ENCODE measurements around the gene BLNK. TPM values are rescaled to one million over a fixed set of nuclear protein-coding genes. Genes with fewer than 3 reads are reported as not detected.

Gene BLNK
- total RNA-seq, 1 donor from 2014 or later, result not detected

DNA sequence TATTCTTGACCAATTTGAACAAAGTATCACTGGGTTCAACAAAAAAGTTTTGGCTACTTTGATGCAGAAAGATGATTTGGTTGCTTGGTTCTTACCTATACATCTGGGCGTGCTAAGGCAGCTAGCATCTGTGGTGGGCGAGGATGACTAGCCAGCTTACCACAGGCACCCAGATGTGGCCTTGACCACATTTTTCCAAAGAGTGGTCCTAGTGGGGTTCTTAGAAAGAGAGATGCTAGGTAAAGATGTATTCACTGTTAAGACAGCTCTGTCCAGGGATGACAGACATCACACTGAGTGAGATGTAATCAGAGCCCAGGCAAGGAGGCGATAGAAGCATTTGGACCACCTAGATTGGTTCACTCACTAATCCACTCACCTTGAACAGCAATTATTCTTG, 33.6 kb upstream of the BLNK start:
- Mint-ChIP-seq H3K27me3 (ENCODE audit: unreplicated experiment) (peaks cover 31% of the 10 kb centered on the region), H3K27ac (ENCODE audit: unreplicated experiment) (no peak overlapping the region), H3K4me1 (ENCODE audit: unreplicated experiment) (peaks cover 3% of the 10 kb centered on the region), H3K4me3 (ENCODE audit: unreplicated experiment) (no peak overlapping the region), H3K36me3 (ENCODE audit: unreplicated experiment) (no peaks in the 10 kb centered on the region), H3K9me3 (ENCODE audit: unreplicated experiment) (no peaks in the 10 kb centered on the region)
- TF ChIP-seq, protein P1, sequence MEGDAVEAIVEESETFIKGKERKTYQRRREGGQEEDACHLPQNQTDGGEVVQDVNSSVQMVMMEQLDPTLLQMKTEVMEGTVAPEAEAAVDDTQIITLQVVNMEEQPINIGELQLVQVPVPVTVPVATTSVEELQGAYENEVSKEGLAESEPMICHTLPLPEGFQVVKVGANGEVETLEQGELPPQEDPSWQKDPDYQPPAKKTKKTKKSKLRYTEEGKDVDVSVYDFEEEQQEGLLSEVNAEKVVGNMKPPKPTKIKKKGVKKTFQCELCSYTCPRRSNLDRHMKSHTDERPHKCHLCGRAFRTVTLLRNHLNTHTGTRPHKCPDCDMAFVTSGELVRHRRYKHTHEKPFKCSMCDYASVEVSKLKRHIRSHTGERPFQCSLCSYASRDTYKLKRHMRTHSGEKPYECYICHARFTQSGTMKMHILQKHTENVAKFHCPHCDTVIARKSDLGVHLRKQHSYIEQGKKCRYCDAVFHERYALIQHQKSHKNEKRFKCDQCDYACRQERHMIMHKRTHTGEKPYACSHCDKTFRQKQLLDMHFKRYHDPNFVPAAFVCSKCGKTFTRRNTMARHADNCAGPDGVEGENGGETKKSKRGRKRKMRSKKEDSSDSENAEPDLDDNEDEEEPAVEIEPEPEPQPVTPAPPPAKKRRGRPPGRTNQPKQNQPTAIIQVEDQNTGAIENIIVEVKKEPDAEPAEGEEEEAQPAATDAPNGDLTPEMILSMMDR (IDR thresholded peaks at IDR 0.05), result no peak
- DNase-seq (ENCODE audit: extremely low spot score, unreplicated experiment), result no peak

DNA sequence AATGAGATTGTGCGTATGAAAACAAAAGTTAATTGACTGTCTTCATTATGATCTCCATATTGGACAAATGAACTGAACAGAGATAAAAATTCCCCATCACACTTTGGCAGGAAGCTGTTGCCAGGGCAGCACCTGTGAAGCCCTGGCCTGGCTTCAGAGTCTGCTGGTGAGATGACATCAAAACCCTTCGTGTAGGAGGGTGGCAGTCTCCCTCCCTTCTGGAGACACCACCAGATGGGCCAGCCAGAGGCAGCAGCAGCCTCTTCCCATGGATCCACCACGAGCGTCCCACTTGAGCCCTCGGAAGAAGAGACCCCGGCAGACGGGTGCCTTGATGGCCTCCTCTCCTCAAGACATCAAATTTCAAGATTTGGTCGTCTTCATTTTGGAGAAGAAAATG, 32.9 kb upstream of the BLNK start, which contains the start of gene DNTT:
DNTT (plus strand) TSS at position 205 of the 400 bp plus-strand sequence; CDS start at position 269, 64 bp downstream.
- no peak within 1 kb of the TSS for H3K27ac Mint-ChIP-seq (ENCODE audit: unreplicated experiment)
- no peak within 1 kb of the TSS for H3K4me3 Mint-ChIP-seq (ENCODE audit: unreplicated experiment)
- H3K9me3 Mint-ChIP-seq (ENCODE audit: unreplicated experiment), result no peaks in the 10 kb centered on the region
- H3K4me1 Mint-ChIP-seq (ENCODE audit: unreplicated experiment), result no peaks in the 10 kb centered on the region
- DNase-seq (ENCODE audit: extremely low spot score, unreplicated experiment), result no peak
- no peaks in the 10 kb centered on the region for H3K36me3 Mint-ChIP-seq (ENCODE audit: unreplicated experiment)
- TF ChIP-seq, protein P1 (IDR thresholded peaks at IDR 0.05), result no peak
- peaks cover 38% of the 10 kb centered on the region for H3K27me3 Mint-ChIP-seq (ENCODE audit: unreplicated experiment)

DNA sequence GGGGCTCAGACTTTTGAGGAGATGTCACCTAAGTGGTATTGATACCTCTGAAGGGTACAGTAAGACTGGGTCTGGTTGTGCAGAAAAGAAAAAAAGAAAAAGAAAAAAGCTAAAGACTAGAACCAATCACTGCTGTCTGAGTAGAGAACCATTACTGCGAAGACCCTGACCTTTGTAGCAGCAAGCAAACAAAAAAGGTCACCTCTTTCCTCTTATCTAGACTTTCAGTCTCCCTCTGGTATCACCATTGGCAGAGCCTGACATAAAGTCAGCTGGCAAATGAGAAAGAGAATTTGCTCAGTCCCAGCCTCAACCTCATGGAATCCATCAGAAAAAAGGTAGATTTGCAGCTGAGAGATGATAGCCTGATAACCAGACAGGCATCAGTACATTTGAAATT, 30.2 kb upstream of the BLNK start:
- Mint-ChIP-seq H3K27ac (ENCODE audit: unreplicated experiment) (no peak overlapping the region), H3K9me3 (ENCODE audit: unreplicated experiment) (no peaks in the 10 kb centered on the region), H3K27me3 (ENCODE audit: unreplicated experiment) (peaks cover 55% of the 10 kb centered on the region), H3K4me3 (ENCODE audit: unreplicated experiment) (no peak overlapping the region), H3K36me3 (ENCODE audit: unreplicated experiment) (no peaks in the 10 kb centered on the region), H3K4me1 (ENCODE audit: unreplicated experiment) (no peaks in the 10 kb centered on the region)
- DNase-seq (ENCODE audit: extremely low spot score, unreplicated experiment), result no peak
- TF ChIP-seq, protein P1 (IDR thresholded peaks at IDR 0.05), result no peak

DNA sequence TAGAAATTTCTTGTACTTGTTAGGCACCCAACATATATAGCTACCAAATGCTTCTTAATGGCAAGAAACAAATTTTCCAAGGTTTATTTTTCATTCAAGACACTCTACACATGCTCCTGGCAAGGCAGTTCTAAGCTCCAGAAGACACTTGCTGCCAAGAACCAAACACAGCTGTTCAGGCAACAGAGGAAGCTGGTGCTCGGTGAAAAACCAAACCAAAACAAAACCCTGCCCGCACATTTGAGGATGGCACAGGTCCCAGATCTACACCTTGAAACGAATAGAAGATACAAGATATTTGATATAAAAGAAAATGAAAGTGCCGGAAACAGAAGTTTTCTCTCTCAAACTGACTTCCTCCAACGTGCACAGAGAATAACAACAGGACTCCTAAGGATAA, 28.0 kb upstream of the BLNK start:
- no peak overlapping the region for H3K27ac Mint-ChIP-seq (ENCODE audit: unreplicated experiment)
- no peaks in the 10 kb centered on the region for H3K4me1 Mint-ChIP-seq (ENCODE audit: unreplicated experiment)
- no peak overlapping the region for H3K4me3 Mint-ChIP-seq (ENCODE audit: unreplicated experiment)
- H3K36me3 Mint-ChIP-seq (ENCODE audit: unreplicated experiment), result no peaks in the 10 kb centered on the region
- peaks cover 58% of the 10 kb centered on the region for H3K27me3 Mint-ChIP-seq (ENCODE audit: unreplicated experiment)
- DNase-seq (ENCODE audit: extremely low spot score, unreplicated experiment), result no peak
- TF ChIP-seq, protein P1 (IDR thresholded peaks at IDR 0.05), result no peak
- H3K9me3 Mint-ChIP-seq (ENCODE audit: unreplicated experiment), result no peaks in the 10 kb centered on the region

DNA sequence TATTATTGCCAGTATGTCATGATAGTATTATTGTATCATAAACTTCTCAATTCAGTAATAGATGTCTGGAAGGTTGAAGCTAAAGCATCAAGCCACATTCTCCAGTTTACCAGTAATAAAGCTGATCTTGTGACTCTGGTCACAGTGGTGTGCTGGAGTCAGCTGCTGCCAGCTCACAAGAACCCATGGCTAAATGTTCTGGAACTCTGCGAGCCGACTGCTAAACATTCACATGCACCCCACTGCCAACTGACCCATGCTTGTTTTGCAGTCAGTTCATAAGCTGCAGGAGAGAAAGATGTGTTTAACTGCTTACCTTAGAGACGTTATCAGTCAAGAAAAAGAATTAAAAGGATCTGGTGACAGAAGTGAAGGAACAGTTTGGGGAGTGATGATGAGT, 27.0 kb upstream of the BLNK start:
- no peak for DNase-seq (ENCODE audit: extremely low spot score, unreplicated experiment)
- Mint-ChIP-seq H3K9me3 (ENCODE audit: unreplicated experiment) (no peaks in the 10 kb centered on the region), H3K27me3 (ENCODE audit: unreplicated experiment) (peaks cover 67% of the 10 kb centered on the region), H3K36me3 (ENCODE audit: unreplicated experiment) (no peaks in the 10 kb centered on the region), H3K27ac (ENCODE audit: unreplicated experiment) (no peak overlapping the region), H3K4me1 (ENCODE audit: unreplicated experiment) (no peaks in the 10 kb centered on the region), H3K4me3 (ENCODE audit: unreplicated experiment) (no peak overlapping the region)
- TF ChIP-seq, protein P1 (IDR thresholded peaks at IDR 0.05), result no peak

All from osteocyte (in vitro differentiated cells).